ENCODE data around the gene TMEM255A. TPM values are rescaled to one million over a fixed set of nuclear protein-coding genes. Genes with fewer than 3 reads are reported as not detected.

Gene TMEM255A
- total RNA-seq, 4 donors from 2014 or later: 1.2 to 1.7 (median 1.4) TPM; not detected in 1

DNA sequence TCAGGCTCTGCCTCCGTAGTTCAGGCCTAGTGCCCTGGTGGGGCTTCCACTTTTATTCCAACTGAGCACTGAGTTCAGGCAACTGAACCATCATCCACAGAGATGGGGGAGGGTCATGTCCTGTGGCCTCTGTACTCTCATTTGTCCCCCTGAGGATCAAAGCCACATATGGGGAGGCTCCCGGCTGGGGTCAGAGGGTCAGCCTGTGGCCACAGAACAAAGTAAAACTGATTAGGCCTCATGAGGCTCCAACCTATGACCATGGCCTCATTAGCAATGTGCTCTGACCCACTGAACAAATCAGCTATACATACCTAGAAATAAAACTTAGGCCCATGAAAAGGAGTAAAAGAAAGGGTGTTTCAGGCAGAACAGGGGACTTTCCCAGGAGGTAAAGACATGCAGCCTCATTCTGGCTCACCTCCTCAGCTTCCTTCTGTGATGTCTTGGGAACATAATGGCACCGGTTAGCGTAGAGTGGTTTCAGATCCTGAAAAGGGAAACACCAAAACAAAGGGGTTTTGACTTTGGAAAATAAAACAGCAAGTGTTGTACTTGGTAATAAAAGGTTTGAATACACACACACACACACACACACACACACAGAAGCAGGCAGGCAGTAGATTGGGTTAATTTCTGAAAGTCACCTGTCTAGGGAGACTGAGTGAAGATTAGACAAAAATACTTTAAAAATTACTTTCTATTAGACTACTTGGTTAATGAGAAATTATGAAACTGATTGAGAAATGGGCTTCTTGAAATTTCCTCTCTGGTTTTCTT is 24.3 kb downstream of the TMEM255A start:
- TF ChIP-seq POLR2AphosphoS5 (IDR thresholded peaks at IDR 0.05) (no peak), EP300 (IDR thresholded peaks at IDR 0.05; ENCODE audit: low read depth) (no peak), POLR2A (IDR thresholded peaks at IDR 0.05) (no peak)
- TF ChIP-seq, protein P1, sequence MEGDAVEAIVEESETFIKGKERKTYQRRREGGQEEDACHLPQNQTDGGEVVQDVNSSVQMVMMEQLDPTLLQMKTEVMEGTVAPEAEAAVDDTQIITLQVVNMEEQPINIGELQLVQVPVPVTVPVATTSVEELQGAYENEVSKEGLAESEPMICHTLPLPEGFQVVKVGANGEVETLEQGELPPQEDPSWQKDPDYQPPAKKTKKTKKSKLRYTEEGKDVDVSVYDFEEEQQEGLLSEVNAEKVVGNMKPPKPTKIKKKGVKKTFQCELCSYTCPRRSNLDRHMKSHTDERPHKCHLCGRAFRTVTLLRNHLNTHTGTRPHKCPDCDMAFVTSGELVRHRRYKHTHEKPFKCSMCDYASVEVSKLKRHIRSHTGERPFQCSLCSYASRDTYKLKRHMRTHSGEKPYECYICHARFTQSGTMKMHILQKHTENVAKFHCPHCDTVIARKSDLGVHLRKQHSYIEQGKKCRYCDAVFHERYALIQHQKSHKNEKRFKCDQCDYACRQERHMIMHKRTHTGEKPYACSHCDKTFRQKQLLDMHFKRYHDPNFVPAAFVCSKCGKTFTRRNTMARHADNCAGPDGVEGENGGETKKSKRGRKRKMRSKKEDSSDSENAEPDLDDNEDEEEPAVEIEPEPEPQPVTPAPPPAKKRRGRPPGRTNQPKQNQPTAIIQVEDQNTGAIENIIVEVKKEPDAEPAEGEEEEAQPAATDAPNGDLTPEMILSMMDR (IDR thresholded peaks at IDR 0.05): no peak
- WGBS, 2 donors (ENCODE audit: low coverage in 1 of 2): 76% methylated on average over 4 of the region's 4 CpGs; no CpG with 5 or more reads in 1 of the 2 donors
- Histone ChIP-seq H3K4me3 (no peak overlapping the region), H3K27ac (no peak overlapping the region), H3K27me3 (no peaks in the 10 kb centered on the region), H3K9me3 (no peaks in the 10 kb centered on the region), H3K36me3 (no peaks in the 10 kb centered on the region), H3K4me1 (no peaks in the 10 kb centered on the region)
- no peak for DNase-seq
- intact Hi-C loops (cut with DNase I; ENCODE audit: low total_unique reads): no loop called here
- in situ Hi-C loops (cut with MboI; ENCODE audit: low pct_ligation_motif_present in 1 of 4, low pct_unique_long_range_greater_than_20kb in 1 of 4, low sequenced_read_pairs in 3 of 4): no loop called here

DNA sequence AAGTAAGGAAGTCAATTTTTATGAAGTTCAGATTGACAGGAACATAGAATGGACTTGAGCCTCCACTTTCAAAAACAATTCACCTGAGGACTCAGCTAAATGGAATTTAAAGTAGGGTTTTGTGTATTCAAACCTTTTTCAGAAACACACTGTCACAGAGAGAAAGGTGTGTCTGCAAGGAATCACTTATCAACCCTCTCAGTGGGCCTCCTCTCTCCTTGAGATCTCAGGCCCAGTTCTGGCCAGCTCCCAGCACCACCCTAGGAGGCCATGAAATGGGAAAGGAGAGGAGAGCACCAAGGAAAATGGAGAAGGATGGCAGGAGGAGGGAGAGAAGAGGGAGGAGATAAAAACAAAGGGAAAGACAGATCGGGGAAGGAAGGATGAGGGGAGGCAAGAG is 28.6 kb downstream of the TMEM255A start:
- WGBS, 2 donors (ENCODE audit: low coverage in 1 of 2): 20 to 66% methylated on average over 1 of the region's 1 CpG
- no peaks in the 10 kb centered on the region for H3K27me3 ChIP-seq
- H3K9me3 ChIP-seq: no peaks in the 10 kb centered on the region
- no peaks in the 10 kb centered on the region for H3K4me1 ChIP-seq
- no peak overlapping the region for H3K4me3 ChIP-seq
- H3K36me3 ChIP-seq: no peaks in the 10 kb centered on the region
- intact Hi-C loops (cut with DNase I; ENCODE audit: low total_unique reads) (no loop called here), in situ Hi-C loops (cut with MboI; ENCODE audit: low pct_ligation_motif_present in 1 of 4, low pct_unique_long_range_greater_than_20kb in 1 of 4, low sequenced_read_pairs in 3 of 4) (no loop called here)
- no peak overlapping the region for H3K27ac ChIP-seq
- DNase-seq: no peak
- no peak for TF ChIP-seq POLR2A (IDR thresholded peaks at IDR 0.05)
- no peak for TF ChIP-seq EP300 (IDR thresholded peaks at IDR 0.05; ENCODE audit: low read depth)
- TF ChIP-seq POLR2AphosphoS5 (IDR thresholded peaks at IDR 0.05): no peak
- TF ChIP-seq, protein P1 (IDR thresholded peaks at IDR 0.05): no peak

DNA sequence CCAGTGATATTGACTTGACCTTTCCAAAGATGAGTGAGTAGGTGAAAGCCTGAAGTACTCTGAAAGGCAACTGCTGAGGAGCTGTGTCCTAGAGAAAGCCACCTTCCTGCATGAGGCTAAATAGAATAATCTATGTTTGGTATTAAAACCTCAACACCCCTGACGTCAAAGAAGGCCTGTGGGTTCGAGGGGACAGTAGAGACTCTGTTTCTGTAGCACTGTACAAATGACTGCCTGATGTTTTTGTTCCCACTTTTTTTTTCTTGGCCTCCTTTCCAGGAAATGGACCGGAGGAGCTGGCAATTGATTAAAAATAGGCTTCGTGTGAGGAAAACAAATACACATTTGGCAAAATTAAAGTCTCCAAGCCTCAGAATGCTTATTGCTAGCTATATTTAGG is 29.5 kb downstream of the TMEM255A start:
- DNase-seq: no peak
- Histone ChIP-seq H3K4me3 (no peak overlapping the region), H3K9me3 (no peaks in the 10 kb centered on the region), H3K4me1 (no peaks in the 10 kb centered on the region), H3K36me3 (no peaks in the 10 kb centered on the region), H3K27me3 (no peaks in the 10 kb centered on the region), H3K27ac (no peak overlapping the region)
- in situ Hi-C loops (cut with MboI; ENCODE audit: low pct_ligation_motif_present in 1 of 4, low pct_unique_long_range_greater_than_20kb in 1 of 4, low sequenced_read_pairs in 3 of 4) (no loop called here), intact Hi-C loops (cut with DNase I; ENCODE audit: low total_unique reads) (no loop called here)
- WGBS, 2 donors (ENCODE audit: low coverage in 1 of 2): 55 to 89% methylated on average over 3 to 4 of the region's 4 CpGs
- TF ChIP-seq, protein P1 (IDR thresholded peaks at IDR 0.05): no peak
- TF ChIP-seq POLR2AphosphoS5 (IDR thresholded peaks at IDR 0.05) (no peak), EP300 (IDR thresholded peaks at IDR 0.05; ENCODE audit: low read depth) (no peak), POLR2A (IDR thresholded peaks at IDR 0.05) (no peak)

DNA sequence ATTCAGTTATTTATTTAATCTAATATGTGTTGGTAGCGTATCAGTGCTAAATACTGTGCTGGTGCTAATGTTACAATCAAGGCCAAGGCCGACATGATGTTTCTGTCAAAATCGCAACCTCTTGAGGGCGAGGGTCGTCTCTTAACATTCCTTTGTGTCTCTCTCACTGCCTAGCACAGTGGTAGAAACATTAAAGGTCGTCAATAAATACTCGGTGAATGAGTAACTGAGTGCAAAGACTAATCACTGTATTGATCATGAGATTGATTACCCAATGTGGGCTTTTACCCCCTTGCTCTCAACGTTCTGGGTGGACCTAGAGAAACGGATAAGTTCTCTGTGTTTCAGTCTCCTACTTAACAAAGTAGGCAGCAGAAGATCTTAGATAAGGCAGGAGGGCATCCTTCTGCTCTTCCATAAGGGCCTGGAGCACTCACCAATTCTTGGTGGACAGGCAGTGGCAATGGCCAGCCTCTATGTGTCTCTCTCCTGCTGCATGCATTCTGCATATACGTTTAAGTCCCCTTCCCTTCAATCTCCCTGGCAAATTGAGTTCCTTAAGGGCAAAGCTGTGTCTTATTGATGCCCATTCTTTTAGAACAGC is 30.1 kb downstream of the TMEM255A start:
- no peak for DNase-seq
- TF ChIP-seq EP300 (IDR thresholded peaks at IDR 0.05; ENCODE audit: low read depth): no peak
- TF ChIP-seq, protein P1 (IDR thresholded peaks at IDR 0.05): no peak
- no peak for TF ChIP-seq POLR2A (IDR thresholded peaks at IDR 0.05)
- no peak for TF ChIP-seq POLR2AphosphoS5 (IDR thresholded peaks at IDR 0.05)
- H3K9me3 ChIP-seq: no peaks in the 10 kb centered on the region
- WGBS, 2 donors (ENCODE audit: low coverage in 1 of 2): 75% methylated on average over 10 of the region's 10 CpGs; no CpG with 5 or more reads in 1 of the 2 donors
- in situ Hi-C loops (cut with MboI; ENCODE audit: low pct_ligation_motif_present in 1 of 4, low pct_unique_long_range_greater_than_20kb in 1 of 4, low sequenced_read_pairs in 3 of 4) (no loop called here), intact Hi-C loops (cut with DNase I; ENCODE audit: low total_unique reads) (no loop called here)
- no peaks in the 10 kb centered on the region for H3K36me3 ChIP-seq
- H3K4me3 ChIP-seq: no peak overlapping the region
- H3K27ac ChIP-seq: no peak overlapping the region
- no peaks in the 10 kb centered on the region for H3K27me3 ChIP-seq
- no peaks in the 10 kb centered on the region for H3K4me1 ChIP-seq
